Activated T-cell treated with anti-CD3 and anti-CD28 coated beads, Interleukin-2, amount 50 U/mL, for 48 hours (primary cell): Measurements from ENCODE around the gene PDK2.

Experiments used
- DNase-seq, 2 experiments: peaks; one replicate each; pipeline ENCODE4 v3.0.0-alpha.2; 2020

The PDK2 gene

GRCh38 chr17:50102164-50102991 lies 7.2 kb downstream of the PDK2 start:
- DNase-seq = no peak

GRCh38 chr17:50103252-50103651 lies 8.1 kb downstream of the PDK2 start:
- DNase-seq = no peak

- DNase-seq = no peak
Observed at GRCh38 chr17:50103941-50104340, 8.8 kb downstream of the PDK2 start.

GRCh38 chr17:50105811-50106210 lies 10.7 kb downstream of the PDK2 start:
- no peak for DNase-seq

- no peak for DNase-seq
Observed at GRCh38 chr17:50106393-50107131, 11.4 kb downstream of the PDK2 start.

- DNase-seq = no peak
Observed at GRCh38 chr17:50107790-50108414, 12.8 kb downstream of the PDK2 start.

- no peak for DNase-seq
Observed at GRCh38 chr17:50108556-50108955, 13.4 kb downstream of the PDK2 start.

- DNase-seq = no peak
Observed at GRCh38 chr17:50109207-50109606, 14.1 kb downstream of the PDK2 start.

- no peak for DNase-seq
Observed at GRCh38 chr17:50109785-50110184, 14.6 kb downstream of the PDK2 start.

GRCh38 chr17:50110591-50111349 lies 15.6 kb downstream of the PDK2 start:
- DNase-seq = no peak

GRCh38 chr17:50111673-50112655 lies 16.8 kb downstream of the PDK2 start:
- DNase-seq = no peak

- no peak for DNase-seq
Observed at GRCh38 chr17:50112694-50113093, 17.5 kb downstream of the PDK2 start.

GRCh38 chr17:50113624-50114320 lies 18.6 kb downstream of the PDK2 start:
- DNase-seq = no peak

GRCh38 chr17:50114401-50114800 lies 19.2 kb downstream of the PDK2 start:
- no peak for DNase-seq

- peak; percentile 49 to 53 for DNase-seq
Observed at GRCh38 chr17:50114849-50115357, 19.8 kb downstream of the PDK2 start.

- no peak for DNase-seq
Observed at GRCh38 chr17:50115756-50116155, 20.6 kb downstream of the PDK2 start.

- peak; percentile 71 to 79 for DNase-seq
Observed at GRCh38 chr17:50117202-50118051, 22.3 kb downstream of the PDK2 start.

GRCh38 chr17:50118076-50118827 lies 23.1 kb downstream of the PDK2 start:
- no peak for DNase-seq

- no peak for DNase-seq
Observed at GRCh38 chr17:50118828-50119218, 23.7 kb downstream of the PDK2 start.
